ENCODE data around the gene TSPAN15. TPM values are rescaled to one million over a fixed set of nuclear protein-coding genes. Genes with fewer than 3 reads are reported as not detected.

Gene TSPAN15
- total RNA-seq, 1 experiment from 2014 or later = 8.3 TPM

DNA sequence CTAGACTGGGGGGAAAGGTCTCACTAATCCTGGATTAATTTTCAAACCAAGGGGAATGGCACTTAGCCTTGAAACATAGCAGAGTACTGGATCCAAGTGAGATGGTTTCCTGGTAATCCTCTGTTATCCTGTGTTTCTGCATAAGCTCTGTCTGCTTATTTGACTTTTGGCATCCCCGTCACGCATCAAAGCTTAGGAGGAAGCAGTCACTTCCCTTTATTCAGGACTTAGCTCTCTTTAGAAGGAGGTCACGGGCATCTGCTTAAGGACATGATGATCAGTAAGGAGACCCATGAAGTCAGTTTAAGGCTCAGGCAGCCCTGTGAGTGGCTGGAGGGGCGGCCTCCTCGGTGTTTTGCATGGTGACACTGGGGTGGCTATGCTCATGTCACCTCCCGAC is 30.0 kb downstream of the TSPAN15 start (continued):
- TF ChIP-seq, protein P1, sequence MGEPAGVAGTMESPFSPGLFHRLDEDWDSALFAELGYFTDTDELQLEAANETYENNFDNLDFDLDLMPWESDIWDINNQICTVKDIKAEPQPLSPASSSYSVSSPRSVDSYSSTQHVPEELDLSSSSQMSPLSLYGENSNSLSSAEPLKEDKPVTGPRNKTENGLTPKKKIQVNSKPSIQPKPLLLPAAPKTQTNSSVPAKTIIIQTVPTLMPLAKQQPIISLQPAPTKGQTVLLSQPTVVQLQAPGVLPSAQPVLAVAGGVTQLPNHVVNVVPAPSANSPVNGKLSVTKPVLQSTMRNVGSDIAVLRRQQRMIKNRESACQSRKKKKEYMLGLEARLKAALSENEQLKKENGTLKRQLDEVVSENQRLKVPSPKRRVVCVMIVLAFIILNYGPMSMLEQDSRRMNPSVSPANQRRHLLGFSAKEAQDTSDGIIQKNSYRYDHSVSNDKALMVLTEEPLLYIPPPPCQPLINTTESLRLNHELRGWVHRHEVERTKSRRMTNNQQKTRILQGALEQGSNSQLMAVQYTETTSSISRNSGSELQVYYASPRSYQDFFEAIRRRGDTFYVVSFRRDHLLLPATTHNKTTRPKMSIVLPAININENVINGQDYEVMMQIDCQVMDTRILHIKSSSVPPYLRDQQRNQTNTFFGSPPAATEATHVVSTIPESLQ (CRISPR knock-in tag; IDR thresholded peaks at IDR 0.05) = no peak
- TF ChIP-seq ELF4 (CRISPR knock-in tag; IDR thresholded peaks at IDR 0.05; ENCODE audit: low read depth) = no peak
- no peak for TF ChIP-seq HMGA2 (CRISPR knock-in tag; IDR thresholded peaks at IDR 0.05)
- TF ChIP-seq, protein P2, sequence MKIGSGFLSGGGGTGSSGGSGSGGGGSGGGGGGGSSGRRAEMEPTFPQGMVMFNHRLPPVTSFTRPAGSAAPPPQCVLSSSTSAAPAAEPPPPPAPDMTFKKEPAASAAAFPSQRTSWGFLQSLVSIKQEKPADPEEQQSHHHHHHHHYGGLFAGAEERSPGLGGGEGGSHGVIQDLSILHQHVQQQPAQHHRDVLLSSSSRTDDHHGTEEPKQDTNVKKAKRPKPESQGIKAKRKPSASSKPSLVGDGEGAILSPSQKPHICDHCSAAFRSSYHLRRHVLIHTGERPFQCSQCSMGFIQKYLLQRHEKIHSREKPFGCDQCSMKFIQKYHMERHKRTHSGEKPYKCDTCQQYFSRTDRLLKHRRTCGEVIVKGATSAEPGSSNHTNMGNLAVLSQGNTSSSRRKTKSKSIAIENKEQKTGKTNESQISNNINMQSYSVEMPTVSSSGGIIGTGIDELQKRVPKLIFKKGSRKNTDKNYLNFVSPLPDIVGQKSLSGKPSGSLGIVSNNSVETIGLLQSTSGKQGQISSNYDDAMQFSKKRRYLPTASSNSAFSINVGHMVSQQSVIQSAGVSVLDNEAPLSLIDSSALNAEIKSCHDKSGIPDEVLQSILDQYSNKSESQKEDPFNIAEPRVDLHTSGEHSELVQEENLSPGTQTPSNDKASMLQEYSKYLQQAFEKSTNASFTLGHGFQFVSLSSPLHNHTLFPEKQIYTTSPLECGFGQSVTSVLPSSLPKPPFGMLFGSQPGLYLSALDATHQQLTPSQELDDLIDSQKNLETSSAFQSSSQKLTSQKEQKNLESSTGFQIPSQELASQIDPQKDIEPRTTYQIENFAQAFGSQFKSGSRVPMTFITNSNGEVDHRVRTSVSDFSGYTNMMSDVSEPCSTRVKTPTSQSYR (CRISPR knock-in tag; IDR thresholded peaks at IDR 0.05) = no peak
- no peak for TF ChIP-seq SP1 (CRISPR knock-in tag; conservative IDR thresholded peaks at IDR 0.05)
- TF ChIP-seq ZBTB21 (CRISPR knock-in tag; IDR thresholded peaks at IDR 0.05; ENCODE audit: borderline replicate concordance) = no peak
- no peak for TF ChIP-seq RELA (CRISPR knock-in tag; IDR thresholded peaks at IDR 0.05; ENCODE audit: borderline replicate concordance)

DNA sequence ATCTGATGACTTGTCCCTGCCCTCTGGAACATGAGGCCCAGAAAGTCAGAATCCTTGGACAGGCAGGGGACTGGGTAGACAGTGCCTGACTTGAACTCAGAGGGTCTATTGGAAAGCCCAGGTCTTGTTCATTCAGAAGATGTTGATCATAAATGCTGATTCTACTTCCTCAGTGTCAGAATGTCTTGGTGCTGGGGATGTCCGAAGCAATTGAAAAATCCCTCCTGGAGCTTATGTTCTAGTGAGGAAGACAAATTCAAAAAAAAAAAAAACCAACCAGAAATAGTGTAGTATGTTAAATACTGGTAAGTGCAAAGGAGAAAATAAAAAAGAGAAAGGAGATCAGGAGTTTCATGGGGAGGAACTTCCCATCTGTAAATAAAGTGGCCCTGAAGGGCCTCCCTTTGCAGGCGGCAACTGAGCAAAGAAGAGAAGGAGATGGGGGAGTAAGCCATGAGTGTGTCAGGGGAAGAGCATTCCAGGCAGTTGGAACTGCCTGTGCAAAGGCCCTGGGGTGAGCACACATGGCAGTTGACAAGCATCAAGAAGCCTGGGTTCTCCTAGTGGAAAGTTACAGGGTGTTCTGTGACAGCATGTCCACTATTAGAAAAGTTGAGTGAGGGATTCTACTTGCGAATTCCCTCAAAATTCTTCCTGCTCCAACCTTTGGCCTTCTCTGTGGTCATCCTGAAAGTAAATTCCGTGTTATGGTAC is 30.7 kb downstream of the TSPAN15 start:
- Mint-ChIP-seq H3K27me3 (ENCODE audit: low read depth) (no peaks in the 10 kb centered on the region), H3K9me3 (peaks cover 3% of the 10 kb centered on the region; the same call in 1 of the 2 replicates), H3K36me3 (peaks cover 9% of the 10 kb centered on the region), H3K27ac (no peak overlapping the region), H3K4me1 (peaks cover 18% of the 10 kb centered on the region), H3K4me3 (no peak overlapping the region)
- DNase-seq (ENCODE audit: low spot score) = no peak
- POLR2A ChIA-PET = interaction anchor here (0.6 kb wide), 1 partner anchor 30 kb away, joined by 3 read pairs; no protein-coding TSS in a partner anchor
- CTCF ChIA-PET = no interaction called here
- no peak for ATAC-seq
- TF ChIP-seq RELA (CRISPR knock-in tag; IDR thresholded peaks at IDR 0.05; ENCODE audit: borderline replicate concordance) (no peak), PREB (CRISPR knock-in tag; IDR thresholded peaks at IDR 0.05; ENCODE audit: borderline replicate concordance) (no peak), USF1 (CRISPR knock-in tag; IDR thresholded peaks at IDR 0.05) (no peak), RORB (CRISPR knock-in tag; IDR thresholded peaks at IDR 0.05) (no peak), ATF3 (CRISPR knock-in tag; conservative IDR thresholded peaks at IDR 0.05) (no peak)
- TF ChIP-seq, protein P3, sequence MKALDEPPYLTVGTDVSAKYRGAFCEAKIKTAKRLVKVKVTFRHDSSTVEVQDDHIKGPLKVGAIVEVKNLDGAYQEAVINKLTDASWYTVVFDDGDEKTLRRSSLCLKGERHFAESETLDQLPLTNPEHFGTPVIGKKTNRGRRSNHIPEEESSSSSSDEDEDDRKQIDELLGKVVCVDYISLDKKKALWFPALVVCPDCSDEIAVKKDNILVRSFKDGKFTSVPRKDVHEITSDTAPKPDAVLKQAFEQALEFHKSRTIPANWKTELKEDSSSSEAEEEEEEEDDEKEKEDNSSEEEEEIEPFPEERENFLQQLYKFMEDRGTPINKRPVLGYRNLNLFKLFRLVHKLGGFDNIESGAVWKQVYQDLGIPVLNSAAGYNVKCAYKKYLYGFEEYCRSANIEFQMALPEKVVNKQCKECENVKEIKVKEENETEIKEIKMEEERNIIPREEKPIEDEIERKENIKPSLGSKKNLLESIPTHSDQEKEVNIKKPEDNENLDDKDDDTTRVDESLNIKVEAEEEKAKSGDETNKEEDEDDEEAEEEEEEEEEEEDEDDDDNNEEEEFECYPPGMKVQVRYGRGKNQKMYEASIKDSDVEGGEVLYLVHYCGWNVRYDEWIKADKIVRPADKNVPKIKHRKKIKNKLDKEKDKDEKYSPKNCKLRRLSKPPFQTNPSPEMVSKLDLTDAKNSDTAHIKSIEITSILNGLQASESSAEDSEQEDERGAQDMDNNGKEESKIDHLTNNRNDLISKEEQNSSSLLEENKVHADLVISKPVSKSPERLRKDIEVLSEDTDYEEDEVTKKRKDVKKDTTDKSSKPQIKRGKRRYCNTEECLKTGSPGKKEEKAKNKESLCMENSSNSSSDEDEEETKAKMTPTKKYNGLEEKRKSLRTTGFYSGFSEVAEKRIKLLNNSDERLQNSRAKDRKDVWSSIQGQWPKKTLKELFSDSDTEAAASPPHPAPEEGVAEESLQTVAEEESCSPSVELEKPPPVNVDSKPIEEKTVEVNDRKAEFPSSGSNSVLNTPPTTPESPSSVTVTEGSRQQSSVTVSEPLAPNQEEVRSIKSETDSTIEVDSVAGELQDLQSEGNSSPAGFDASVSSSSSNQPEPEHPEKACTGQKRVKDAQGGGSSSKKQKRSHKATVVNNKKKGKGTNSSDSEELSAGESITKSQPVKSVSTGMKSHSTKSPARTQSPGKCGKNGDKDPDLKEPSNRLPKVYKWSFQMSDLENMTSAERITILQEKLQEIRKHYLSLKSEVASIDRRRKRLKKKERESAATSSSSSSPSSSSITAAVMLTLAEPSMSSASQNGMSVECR (CRISPR knock-in tag; IDR thresholded peaks at IDR 0.05; ENCODE audit: borderline replicate concordance) = no peak
- TF ChIP-seq, protein P4, sequence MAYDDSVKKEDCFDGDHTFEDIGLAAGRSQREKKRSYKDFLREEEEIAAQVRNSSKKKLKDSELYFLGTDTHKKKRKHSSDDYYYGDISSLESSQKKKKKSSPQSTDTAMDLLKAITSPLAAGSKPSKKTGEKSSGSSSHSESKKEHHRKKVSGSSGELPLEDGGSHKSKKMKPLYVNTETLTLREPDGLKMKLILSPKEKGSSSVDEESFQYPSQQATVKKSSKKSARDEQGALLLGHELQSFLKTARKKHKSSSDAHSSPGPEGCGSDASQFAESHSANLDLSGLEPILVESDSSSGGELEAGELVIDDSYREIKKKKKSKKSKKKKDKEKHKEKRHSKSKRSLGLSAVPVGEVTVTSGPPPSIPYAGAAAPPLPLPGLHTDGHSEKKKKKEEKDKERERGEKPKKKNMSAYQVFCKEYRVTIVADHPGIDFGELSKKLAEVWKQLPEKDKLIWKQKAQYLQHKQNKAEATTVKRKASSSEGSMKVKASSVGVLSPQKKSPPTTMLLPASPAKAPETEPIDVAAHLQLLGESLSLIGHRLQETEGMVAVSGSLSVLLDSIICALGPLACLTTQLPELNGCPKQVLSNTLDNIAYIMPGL (CRISPR knock-in tag; IDR thresholded peaks at IDR 0.05) = no peak
- TF ChIP-seq, protein P5, sequence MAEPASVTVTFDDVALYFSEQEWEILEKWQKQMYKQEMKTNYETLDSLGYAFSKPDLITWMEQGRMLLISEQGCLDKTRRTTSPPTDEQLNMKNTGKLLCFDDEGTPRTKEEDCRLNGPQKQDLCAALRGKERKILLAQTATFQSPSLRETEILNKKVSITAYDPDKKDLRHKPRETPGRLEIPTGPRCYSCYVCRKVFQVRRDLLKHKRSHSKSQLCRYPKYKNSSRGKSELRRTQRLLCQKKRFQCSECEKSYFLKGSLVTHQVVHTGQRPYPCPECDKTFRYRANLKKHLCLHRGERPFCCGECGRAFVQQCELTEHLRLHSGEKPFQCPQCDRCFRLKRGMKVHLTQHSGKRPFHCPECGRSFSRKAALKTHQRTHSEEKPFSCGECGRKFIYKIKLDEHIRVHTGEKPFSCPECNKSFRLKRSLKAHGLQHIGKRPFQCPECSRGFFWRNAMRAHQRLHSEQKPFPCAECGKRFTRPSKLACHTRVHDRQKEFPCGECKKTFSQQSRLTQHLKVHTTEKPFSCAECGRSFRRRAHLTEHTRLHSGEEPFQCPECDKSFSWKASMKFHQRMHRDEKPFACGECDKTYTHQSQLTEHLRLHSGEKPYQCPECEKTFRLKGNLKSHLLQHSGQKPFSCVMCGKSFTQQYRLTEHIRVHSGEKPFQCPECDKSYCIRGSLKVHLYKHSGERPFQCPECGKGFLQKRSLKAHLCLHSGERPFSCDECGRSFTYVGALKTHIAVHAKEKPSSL (CRISPR knock-in tag; conservative IDR thresholded peaks at IDR 0.05) = no peak
- TF ChIP-seq, protein P6, sequence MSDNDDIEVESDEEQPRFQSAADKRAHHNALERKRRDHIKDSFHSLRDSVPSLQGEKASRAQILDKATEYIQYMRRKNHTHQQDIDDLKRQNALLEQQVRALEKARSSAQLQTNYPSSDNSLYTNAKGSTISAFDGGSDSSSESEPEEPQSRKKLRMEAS (CRISPR knock-in tag; IDR thresholded peaks at IDR 0.05) = no peak

Data from WTC11 (cell line).